Activated CD4-positive, alpha-beta T cell treated with anti-CD3 and anti-CD28 coated beads, Interleukin-2, amount 50 U/mL, for 1 hour (primary cell): ENCODE results near the gene RNF126.
"Not testable (repeated sequence)": the region's sequence is repeated elsewhere in the genome, so short reads cannot be mapped to it uniquely, and the experiment has no call there.

Source experiments
- DNase-seq: peaks from one replicate; pipeline ENCODE4 v3.0.0-alpha.2; 2020

RNF126 gene

DNA sequence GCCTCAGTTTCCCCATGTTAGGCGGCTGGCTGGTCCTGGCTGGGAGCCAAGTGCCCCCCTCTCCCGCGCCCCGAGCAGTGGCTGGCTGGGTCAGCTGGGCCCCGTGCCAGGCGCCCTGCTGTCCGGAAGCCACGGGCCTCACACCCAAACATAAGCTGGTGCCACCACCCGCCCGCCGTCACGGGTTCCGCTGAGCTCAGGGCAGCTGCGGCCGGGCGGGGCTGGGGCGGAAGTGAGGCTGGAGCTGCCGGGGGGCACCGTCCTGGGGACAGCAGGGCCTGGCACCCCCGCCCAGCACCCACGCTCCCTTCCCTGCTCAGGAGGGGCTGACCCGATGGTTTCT is 54.0 kb downstream of the RNF126 start:
- no peak for DNase-seq

DNA sequence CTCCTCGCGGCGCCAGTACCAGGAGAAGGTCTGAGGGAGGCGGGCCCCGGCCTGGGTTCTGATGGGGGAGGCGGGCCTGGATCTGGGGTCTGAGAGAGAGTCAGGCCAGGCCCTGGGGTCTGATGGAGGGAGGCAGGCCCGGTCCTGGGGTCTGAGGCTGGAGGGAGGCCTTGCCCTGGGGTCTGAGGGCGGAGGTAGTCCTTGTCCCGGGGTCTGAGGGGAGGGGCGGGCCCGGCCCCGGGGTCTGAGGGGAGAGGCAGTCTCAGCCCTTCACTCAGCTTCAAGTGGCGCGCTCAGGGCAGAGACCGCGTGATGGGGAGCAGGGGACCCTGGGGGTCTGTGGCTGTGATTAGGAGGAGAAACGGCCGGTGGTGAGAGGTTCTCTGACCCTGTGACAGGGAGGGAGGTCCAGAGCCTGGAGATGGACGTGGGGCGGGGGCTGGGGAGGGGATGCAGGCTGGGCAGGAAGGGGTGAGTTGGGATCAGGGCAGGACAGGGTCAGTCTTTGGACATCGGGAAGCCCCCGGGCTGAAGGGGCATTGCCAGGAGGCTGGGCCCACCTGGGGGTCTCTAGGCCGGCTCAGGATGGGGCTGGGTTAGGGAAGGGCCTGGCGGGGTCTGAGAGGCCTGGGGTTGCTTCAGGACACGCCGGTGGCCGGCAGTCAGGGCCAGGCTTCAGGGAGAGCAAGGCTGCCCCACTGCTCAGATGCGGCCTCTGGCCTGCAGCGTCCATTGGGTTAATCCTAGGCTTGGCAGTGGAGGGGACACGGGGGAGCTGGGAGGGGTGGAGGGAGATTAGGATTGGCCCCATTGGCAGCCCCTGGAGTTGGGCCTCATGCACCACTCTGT is 54.6 kb downstream of the RNF126 start:
- no peak for DNase-seq

DNA sequence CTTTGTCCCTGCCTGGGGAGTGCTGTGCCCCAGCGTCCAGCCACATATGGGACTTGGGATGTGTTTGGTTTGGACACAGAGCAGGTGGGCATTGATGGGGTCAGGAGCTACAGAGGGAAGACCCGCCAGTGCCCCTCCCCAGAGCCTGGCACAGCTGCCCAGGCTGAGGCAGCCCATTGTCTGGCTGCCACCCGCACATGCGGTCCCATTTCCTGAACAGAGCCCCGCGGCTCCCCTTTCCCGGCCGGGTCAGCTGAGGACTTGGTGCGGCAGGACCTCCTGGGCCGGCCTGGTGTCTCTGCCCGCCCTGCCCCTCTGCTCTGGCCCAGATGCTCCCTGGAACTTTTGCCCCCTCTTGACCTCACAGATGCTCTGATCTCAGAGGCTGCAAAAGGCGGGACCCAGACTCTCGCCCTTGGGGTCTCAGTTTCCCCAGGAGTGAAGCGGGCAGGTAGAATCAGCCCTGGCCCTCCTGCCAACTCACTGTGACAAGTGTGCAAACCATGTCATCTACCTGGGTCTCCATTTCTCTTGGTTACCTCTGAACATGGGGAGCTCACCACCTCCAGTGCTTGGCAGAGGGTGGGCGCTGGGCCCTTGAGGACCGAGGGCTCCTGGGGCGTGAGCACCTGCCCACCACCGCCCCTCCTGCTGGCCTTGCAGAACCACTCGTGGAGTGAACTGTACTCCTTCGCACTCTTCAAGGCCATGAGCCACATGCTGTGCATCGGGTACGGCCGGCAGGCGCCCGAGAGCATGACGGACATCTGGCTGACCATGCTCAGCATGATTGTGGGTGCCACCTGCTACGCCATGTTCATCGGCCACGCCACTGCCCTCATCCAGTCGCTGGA is 55.5 kb downstream of the RNF126 start:
- no peak for DNase-seq

DNA sequence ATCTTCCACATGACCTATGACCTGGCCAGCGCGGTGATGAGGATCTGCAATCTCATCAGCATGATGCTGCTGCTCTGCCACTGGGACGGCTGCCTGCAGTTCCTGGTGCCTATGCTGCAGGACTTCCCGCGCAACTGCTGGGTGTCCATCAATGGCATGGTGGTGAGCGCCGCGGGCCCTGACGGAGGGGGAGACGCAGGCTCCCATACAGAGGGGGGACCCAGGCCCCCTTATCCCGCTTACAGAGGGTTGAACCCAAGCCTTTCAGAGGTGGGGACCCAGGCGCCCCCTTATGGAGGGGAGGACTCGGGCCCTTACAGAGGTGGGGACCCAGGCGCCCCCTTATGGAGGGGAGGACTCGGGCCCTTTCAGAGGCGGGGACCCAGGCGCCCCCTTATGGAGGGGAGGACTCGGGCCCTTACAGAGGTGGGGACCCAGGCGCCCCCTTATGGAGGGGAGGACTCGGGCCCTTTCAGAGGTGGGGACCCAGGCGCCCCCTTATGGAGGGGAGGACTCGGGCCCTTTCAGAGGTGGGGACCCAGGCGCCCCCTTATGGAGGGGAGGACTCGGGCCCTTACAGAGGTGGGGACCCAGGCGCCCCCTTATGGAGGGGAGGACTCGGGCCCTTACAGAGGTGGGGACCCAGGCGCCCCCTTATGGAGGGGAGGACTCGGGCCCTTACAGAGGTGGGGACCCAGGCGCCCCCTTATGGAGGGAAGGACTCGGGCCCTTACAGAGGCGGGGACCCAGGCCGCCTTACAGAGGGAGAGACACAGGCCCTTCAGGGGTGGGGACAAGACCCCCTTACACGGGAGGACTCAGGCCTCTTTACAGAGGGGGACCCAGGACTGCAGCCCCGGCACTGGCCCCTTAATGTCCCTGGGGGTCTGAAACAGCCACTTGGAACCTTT is 57.7 kb downstream of the RNF126 start:
- DNase-seq: not testable (repeated sequence)

DNA sequence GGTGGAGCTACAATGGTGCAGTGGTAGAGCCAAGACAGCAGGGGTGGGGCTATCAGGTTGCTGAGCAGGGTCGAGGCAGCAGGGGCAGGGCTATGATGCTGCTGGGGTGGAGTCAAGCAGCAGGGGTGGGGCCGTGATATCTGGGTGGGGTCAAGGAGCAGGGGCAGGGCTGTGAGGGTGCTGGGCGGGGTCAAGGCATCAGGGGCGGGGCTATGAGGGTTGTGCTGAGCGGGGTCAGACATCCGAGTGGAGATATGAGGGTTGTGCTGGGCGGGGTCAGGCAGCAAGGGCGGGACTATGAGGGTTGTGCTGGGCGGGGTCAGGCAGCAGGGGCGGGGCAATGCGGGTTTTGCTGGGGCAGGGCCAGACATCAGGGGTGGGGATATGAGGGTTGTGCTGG is 58.7 kb downstream of the RNF126 start:
- DNase-seq: peak; percentile 27

DNA sequence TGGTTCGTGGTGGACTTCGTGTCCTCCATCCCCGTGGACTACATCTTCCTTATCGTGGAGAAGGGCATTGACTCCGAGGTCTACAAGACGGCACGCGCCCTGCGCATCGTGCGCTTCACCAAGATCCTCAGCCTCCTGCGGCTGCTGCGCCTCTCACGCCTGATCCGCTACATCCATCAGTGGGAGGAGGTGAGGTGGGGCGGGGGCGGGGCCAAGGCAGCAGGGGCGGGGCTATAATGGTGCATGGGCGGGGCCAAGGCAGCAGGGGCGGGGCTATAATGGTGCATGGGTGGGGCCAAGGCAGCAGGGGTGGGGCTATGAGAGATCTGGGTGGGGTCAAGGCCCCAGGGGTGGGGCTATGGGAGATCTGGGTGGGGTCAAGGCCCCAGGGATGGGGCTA is 59.2 kb downstream of the RNF126 start:
- not testable (repeated sequence) for DNase-seq

DNA sequence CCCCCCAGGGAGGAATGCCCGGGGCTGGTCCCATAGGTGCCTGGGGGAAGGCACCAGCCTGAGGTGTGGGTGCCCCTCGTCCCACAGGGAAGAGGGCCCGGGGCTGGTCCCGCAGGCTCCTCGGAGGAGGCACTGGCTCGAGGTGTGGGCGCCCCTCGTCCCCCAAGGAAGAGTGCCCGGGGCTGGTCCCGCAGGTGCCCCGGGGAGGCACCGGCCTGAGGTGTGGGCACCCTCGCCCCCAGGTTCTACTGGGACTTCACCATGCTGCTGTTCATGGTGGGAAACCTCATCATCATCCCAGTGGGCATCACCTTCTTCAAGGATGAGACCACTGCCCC is 59.7 kb downstream of the RNF126 start:
- not testable (repeated sequence) for DNase-seq

DNA sequence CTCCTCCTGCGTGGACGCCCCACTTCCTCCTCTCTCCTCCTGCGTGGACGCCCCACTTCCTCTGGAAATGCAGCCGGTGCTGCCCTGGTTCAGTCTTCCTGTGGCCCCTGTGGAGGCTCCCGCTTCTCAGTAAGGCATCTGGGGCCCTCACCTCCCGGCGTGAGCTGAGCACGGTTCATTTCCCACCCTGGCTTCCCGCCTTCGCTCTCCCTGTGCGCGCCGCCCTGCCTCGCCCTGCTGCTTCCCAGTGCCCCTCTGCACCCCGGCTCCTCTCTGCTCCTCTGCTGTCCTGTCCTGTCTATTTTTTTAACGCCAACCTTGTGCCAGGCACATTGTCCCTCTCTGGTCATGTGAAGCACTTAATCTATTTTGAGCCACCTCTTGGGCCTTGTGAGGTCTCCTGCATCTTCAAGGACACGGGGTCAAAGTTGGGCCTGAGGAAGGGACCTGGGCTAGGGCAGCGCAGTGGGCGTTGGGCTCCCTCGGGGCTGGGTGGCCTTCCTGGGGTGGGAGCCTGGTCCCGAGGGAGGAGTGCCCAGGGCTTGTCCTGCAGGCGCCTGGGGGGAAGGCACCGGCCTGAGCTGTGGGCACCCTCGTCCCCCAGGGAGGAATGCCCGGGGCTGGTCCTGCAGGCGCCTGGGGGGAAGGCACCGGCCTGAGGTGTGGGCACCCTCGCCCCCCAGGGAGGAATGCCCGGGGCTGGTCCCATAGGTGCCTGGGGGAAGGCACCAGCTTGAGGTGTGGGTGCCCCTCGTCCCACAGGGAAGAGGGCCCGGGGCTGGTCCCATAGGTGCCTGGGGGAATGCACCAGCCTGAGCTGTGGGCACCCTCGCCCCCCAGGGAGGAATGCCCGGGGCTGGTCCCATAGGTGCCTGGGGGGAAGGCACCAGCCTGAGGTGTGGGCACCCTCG is 60.4 kb downstream of the RNF126 start:
- no peak for DNase-seq

DNA sequence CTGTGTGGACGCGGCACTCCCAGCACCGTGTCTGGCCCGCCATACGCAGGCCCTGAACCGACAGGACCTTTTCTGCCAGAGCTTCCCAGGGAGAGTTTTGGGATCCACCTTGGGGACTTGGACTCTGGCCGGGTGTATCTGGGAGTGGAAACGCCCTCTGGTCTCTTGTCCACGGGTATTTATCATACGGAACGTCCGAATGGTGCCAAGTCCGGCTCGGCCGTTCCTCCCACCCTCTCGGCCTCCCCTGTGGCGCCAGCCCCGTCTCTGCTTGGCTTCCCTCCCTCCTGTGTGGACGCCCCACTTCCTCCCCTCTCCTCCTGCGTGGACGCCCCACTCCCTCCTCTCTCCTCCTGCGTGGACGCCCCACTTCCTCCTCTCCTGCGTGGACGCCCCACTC is 61.2 kb downstream of the RNF126 start:
- no peak for DNase-seq

DNA sequence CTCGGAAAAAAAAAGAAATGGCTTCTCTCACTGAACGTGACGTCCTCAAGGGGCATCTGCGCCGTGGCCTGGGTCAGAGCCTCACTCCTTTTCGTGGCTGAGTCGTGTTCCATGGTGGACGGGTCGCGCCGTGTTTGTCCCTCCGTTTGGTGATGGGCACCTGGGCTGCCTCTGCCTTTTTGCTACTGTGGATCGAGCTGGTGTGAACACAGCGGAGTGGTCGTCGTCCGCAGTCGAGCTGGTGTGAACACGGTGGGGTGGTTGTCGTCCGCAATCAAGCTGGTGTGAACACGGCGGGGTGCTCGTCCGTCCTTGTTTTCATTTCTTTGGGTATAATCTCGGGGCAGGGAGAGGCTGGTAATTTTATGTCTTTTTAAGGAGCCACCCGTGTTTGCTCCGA is 61.7 kb downstream of the RNF126 start:
- no peak for DNase-seq
